Right lobe of liver (tissue), 4 donors: ENCODE data around the gene DDIT4.

Experiments
- POLR2A ChIP-seq: fragments of 450-650 bp; IDR thresholded peaks from one replicate; pipeline ENCODE4 v1.6.1; 2017; ENCODE audit warnings: antibody characterized with exemption, mild to moderate bottlenecking
- TF ChIP-seq, protein P1 (sequence below), 4 donors: fragments of 200-600 bp in 3 of 4; fragments of 450-650 bp in 1 of 4; IDR thresholded peaks; one replicate each; pipeline versions ENCODE4 v1.5.1 to v1.8.0; 2016 to 2022; ENCODE audit warnings: antibody characterized with exemption in 4 of 4, mild to moderate bottlenecking in 2 of 4
- donor health status: DM: no; HTN: no; CAD: no.
- donor health status: DM: no; HTN: no; CAD: no.
- donor health status: DM: no; HTN: yes; CAD: no.

DNA sequence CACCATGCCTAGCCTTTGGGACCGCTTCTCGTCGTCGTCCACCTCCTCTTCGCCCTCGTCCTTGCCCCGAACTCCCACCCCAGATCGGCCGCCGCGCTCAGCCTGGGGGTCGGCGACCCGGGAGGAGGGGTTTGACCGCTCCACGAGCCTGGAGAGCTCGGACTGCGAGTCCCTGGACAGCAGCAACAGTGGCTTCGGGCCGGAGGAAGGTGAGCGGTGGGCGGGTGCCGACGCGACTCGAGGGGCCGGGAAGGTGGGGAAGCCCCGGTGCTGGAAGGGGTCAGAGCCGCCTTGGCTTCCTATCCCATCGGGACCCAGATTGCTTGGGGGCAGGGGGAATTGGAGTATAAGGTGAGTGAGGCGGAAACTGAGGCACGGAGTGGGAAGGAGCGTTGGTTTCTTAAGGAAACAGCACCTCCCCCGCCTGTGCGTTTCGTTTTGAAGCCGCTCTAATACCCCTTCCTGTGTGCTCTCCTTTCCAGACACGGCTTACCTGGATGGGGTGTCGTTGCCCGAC, 547 bp downstream of the DDIT4 start:
- TF ChIP-seq, protein P1, sequence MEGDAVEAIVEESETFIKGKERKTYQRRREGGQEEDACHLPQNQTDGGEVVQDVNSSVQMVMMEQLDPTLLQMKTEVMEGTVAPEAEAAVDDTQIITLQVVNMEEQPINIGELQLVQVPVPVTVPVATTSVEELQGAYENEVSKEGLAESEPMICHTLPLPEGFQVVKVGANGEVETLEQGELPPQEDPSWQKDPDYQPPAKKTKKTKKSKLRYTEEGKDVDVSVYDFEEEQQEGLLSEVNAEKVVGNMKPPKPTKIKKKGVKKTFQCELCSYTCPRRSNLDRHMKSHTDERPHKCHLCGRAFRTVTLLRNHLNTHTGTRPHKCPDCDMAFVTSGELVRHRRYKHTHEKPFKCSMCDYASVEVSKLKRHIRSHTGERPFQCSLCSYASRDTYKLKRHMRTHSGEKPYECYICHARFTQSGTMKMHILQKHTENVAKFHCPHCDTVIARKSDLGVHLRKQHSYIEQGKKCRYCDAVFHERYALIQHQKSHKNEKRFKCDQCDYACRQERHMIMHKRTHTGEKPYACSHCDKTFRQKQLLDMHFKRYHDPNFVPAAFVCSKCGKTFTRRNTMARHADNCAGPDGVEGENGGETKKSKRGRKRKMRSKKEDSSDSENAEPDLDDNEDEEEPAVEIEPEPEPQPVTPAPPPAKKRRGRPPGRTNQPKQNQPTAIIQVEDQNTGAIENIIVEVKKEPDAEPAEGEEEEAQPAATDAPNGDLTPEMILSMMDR (IDR thresholded peaks at IDR 0.05) = no peak
- TF ChIP-seq POLR2A = no peak
